ENCODE data around the gene GRB7.
"Not testable (repeated sequence)": the region's sequence is repeated elsewhere in the genome, so short reads cannot be mapped to it uniquely, and the experiment has no call there.

Gene GRB7

GRCh38 chr17:39737760-39738567 is at the start of gene GRB7:
TSS of gene GRB7 (plus strand) at chr17:39737938. CDS start at chr17:39742302, 4,364 bp downstream.
- DNase-seq: no peak

- no peak for DNase-seq
Measured at GRCh38 chr17:39688475-39688835, 49.3 kb upstream of the GRB7 start.

- DNase-seq: no peak
Measured at GRCh38 chr17:39688945-39689344, 48.8 kb upstream of the GRB7 start.

- DNase-seq: no peak
Measured at GRCh38 chr17:39694593-39694992, 43.1 kb upstream of the GRB7 start.

- DNase-seq: no peak
Measured at GRCh38 chr17:39695089-39695474, 42.7 kb upstream of the GRB7 start.

GRCh38 chr17:39696731-39697130 is 41.0 kb upstream of the GRB7 start:
- no peak for DNase-seq

DNA sequence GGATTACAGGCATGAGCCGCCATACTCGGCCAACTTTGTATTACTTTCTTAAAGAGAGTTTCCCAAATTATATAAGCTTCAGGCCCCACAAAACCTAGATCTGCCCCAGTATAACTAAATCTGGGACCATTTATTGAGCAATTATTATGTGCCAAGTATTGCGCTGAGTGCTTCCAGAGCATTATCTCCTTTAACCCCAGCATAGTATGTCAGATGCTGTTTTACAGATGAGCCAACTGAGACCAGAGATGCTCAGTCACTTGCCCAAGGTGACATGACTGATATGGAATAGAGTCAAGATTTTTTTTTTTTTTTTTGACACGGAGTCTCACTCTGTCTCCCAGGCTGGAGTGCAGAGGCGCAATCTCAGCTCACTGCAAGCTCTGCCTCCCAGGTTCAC is 39.8 kb upstream of the GRB7 start:
- DNase-seq: no peak

GRCh38 chr17:39699157-39699817 is 38.5 kb upstream of the GRB7 start:
- DNase-seq: not testable (repeated sequence)

DNA sequence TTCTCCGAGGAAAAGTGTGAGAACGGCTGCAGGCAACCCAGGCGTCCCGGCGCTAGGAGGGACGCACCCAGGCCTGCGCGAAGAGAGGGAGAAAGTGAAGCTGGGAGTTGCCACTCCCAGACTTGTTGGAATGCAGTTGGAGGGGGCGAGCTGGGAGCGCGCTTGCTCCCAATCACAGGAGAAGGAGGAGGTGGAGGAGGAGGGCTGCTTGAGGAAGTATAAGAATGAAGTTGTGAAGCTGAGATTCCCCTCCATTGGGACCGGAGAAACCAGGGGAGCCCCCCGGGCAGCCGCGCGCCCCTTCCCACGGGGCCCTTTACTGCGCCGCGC is 38.0 kb upstream of the GRB7 start, which contains the start of gene ERBB2:
Gene ERBB2 (plus strand): TSS at position 247 of the 330 bp plus-strand sequence. CDS start 175 bp downstream, outside the sequence.
- DNase-seq: peak; percentile 87

- peak; percentile 84 for DNase-seq
Measured at GRCh38 chr17:39700148-39700987, 37.4 kb upstream of the GRB7 start.

- no peak for DNase-seq
Measured at GRCh38 chr17:39701012-39701783, 36.5 kb upstream of the GRB7 start.

DNA sequence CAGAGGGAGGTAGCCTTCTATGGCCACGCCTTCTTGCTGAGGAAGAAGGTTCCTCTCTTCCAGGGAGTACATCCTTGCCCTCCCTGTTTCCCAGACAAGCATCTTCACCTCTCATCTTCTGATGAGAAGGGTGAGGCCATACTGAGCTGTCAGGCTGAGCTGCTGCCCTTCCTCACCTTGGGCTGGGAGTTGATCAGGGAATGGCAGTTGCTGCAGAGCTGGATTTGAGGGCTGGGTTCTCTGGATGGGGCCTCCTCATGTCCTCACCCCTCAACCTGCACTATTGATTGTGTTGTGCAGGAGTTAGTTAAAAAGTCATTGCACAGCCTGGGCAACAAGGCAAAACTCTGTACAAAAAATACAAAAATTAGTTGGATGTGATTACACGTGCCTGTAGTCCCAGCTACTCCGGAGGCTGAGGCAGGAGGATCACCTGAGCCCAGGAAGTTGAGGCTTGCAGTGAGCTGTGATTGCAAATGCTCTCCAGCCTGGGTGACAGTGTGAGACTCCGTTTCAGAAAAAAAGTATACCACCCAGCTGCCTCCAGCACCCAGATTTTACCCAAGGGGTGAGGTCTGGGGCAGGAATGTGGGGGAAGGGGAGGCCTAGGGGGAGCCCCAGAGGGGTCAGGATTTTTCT is 35.8 kb upstream of the GRB7 start:
- DNase-seq: no peak

GRCh38 chr17:39702901-39703893 is 34.5 kb upstream of the GRB7 start:
- no peak for DNase-seq

DNA sequence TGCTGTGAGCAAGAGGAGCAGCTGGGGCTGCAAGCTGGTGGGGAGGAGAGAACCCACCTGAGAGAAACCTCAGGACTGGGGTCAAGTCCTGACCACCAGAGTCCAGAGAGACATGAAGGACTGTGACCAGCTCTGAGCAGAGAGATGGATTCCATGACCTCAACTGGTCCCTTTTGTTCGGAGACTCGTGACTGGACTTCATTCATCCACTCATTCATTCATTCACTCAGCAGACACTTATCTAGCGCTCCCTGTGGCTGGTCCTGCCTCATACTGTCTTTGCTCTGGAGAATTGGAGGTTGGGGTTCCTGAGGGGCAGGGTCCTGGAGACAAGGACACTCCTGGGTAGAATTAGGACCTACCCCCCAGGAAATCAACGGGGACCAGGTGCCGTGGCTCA is 33.8 kb upstream of the GRB7 start:
- no peak for DNase-seq

DNA sequence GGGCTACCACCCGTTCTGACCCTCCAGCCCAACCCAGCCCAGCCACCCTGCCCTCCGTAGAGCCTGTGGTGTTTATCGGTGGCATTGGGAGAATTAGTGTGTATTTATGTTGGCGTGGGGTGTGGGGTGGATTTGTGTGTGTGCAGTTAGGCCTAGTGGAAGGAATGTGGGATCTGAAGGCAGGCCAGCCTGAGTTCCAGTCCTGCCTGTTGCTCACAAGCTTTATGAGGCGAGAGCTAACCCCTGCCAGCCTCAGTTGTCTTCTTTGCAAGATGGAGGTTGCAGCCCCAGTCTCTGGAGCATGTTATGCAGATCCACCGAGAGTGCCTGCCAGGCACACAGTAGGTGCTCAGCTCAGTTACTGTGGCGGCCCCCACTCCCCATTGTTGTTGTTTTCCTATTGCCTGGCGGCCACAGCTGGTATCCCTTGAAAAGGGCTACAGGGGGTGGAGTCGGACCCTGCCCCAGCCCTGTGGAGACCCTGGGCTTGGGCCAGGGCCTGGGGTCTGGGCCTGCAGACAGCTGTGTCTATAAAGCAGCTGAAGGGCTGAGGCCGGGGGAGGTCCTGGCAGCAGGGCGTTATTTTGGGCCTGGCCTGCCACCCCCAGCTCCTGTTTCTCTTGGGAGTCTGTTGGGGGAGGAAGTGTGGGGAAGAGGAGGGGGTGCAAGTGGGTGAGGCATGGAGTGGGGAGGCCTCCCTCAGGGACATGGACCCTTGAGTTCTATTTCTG is 32.8 kb upstream of the GRB7 start:
- peak; percentile 52 for DNase-seq

- no peak for DNase-seq
Measured at GRCh38 chr17:39705786-39706348, 31.9 kb upstream of the GRB7 start.

GRCh38 chr17:39706383-39706782 is 31.4 kb upstream of the GRB7 start:
- no peak for DNase-seq

DNA sequence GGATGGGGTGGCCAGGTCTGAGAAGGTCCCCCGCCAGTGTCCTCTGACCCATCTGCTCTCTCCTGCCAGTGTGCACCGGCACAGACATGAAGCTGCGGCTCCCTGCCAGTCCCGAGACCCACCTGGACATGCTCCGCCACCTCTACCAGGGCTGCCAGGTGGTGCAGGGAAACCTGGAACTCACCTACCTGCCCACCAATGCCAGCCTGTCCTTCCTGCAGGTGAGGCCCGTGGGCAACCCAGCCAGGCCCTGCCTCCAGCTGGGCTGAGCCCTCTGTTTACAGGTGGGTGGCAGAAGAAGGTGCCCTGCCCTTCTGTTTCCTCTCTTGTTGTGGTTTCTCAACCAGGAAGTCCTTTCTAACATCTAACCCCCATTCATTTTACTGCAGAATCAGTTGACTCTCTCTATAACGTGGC is 30.8 kb upstream of the GRB7 start:
- no peak for DNase-seq

GRCh38 chr17:39709319-39709997 is 28.3 kb upstream of the GRB7 start:
- no peak for DNase-seq

Measured in femur (tissue), 1 donor.